KMS-11 (cell line): Measurements from ENCODE around the gene GAN.

ENCODE experiments used
- H2AFZ ChIP-seq: fragments of 200-600 bp; sonication (generic); 2 replicates; pipeline ENCODE4 v1.6.1; 2016; ENCODE audit warnings: antibody characterized with exemption, mixed run types, low read depth
- H3K27ac ChIP-seq: fragments of 200-600 bp; sonication (generic); 2 replicates; pipeline ENCODE4 v1.6.1; 2016; ENCODE audit warnings: mild to moderate bottlenecking, mixed run types
- H3K27me3 ChIP-seq: fragments of 200-600 bp; sonication (generic); 2 replicates; pipeline ENCODE4 v1.6.1; 2017; ENCODE audit warnings: mild to moderate bottlenecking, low read depth, mixed run types, moderate library complexity; ENCODE audit not compliant: insufficient read depth
- H3K36me3 ChIP-seq: fragments of 200-600 bp; sonication (generic); 2 replicates; pipeline ENCODE4 v1.6.1; 2017; ENCODE audit warnings: mild to moderate bottlenecking, mixed run types; ENCODE audit not compliant: insufficient read depth
- H3K4me1 ChIP-seq: fragments of 200-600 bp; sonication (generic); 2 replicates; pipeline ENCODE4 v1.6.1; 2016; ENCODE audit warnings: mild to moderate bottlenecking, low read depth, mixed run types; ENCODE audit not compliant: poor library complexity, severe bottlenecking
- H3K4me2 ChIP-seq: fragments of 200-600 bp; sonication (generic); 2 replicates; pipeline ENCODE4 v1.7.0; 2016; ENCODE audit warnings: mild to moderate bottlenecking, mixed run types
- H3K4me3 ChIP-seq: fragments of 200-600 bp; sonication (generic); IDR thresholded peaks from 2 replicates; pipeline ENCODE4 v1.6.1; 2017; ENCODE audit warnings: low read depth, low read length, mixed read lengths; ENCODE audit not compliant: insufficient read depth
- H3K79me2 ChIP-seq: fragments of 200-600 bp; sonication (generic); 2 replicates; pipeline ENCODE4 v1.6.1; 2016; ENCODE audit warnings: low read depth, mixed run types; ENCODE audit not compliant: insufficient read depth
- H3K9ac ChIP-seq: fragments of 200-600 bp; sonication (generic); 2 replicates; pipeline ENCODE4 v1.6.1; 2016; ENCODE audit warnings: mild to moderate bottlenecking, mixed run types
- H4K20me1 ChIP-seq: fragments of 200-600 bp; sonication (generic); 2 replicates; pipeline ENCODE4 v1.6.1; 2016; ENCODE audit warnings: mild to moderate bottlenecking, mixed run types; ENCODE audit not compliant: insufficient read depth
- TF ChIP-seq, protein P1 (sequence below): fragments of 200-600 bp; sonication (generic); conservative IDR thresholded peaks from 2 replicates; pipeline ENCODE4 v1.6.1; 2017; ENCODE audit warnings: low read depth, mild to moderate bottlenecking, antibody characterized with exemption, low read length, moderate library complexity, mixed read lengths

The GAN gene

DNA sequence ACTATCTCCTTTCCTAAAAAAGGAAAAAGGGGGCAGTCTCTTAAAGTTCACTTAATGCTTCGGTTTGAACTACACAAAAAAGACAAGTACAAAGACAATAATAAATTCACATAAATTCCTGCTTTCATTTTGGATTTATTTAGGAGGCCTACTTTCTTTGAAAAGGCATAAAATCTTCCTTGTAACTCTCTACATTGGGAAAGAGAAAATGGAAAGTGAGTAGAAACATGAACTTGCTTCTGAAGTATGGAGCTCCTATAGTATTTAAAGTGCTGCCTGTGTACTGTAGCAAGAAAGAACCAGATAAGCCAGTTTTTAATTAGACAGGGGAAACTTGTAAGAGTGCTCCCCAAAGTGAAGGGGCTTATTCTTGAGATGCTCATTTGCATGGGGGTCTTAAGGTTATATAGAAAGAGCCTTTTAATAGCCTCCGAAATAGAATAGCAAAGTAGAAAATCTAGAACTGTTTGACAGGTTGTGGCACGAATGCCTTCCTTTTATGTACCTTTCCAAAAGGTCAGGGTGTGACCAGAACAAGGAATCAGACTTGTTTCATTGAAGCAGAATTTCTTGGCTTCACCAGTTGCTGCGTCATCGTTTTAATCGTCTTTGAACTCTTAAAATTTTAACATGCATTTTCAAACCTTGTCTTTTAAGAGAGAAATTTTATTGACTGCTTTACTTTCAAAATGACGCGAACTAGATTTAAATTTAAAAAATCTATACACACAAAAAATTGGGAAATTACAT, 12.9 kb downstream of the GAN start:
- no peaks in the 10 kb centered on the region for H3K4me1 ChIP-seq
- no peaks in the 10 kb centered on the region for H3K27me3 ChIP-seq
- H3K9ac ChIP-seq: no peak overlapping the region
- H3K4me2 ChIP-seq: no peak overlapping the region
- no peak overlapping the region for H3K27ac ChIP-seq
- H3K79me2 ChIP-seq: no peaks in the 10 kb centered on the region
- H3K36me3 ChIP-seq: no peaks in the 10 kb centered on the region
- TF ChIP-seq, protein P1, sequence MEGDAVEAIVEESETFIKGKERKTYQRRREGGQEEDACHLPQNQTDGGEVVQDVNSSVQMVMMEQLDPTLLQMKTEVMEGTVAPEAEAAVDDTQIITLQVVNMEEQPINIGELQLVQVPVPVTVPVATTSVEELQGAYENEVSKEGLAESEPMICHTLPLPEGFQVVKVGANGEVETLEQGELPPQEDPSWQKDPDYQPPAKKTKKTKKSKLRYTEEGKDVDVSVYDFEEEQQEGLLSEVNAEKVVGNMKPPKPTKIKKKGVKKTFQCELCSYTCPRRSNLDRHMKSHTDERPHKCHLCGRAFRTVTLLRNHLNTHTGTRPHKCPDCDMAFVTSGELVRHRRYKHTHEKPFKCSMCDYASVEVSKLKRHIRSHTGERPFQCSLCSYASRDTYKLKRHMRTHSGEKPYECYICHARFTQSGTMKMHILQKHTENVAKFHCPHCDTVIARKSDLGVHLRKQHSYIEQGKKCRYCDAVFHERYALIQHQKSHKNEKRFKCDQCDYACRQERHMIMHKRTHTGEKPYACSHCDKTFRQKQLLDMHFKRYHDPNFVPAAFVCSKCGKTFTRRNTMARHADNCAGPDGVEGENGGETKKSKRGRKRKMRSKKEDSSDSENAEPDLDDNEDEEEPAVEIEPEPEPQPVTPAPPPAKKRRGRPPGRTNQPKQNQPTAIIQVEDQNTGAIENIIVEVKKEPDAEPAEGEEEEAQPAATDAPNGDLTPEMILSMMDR: no peak
- no peak overlapping the region for H3K4me3 ChIP-seq
- no peaks in the 10 kb centered on the region for H4K20me1 ChIP-seq
- no peak overlapping the region for H2AFZ ChIP-seq

DNA sequence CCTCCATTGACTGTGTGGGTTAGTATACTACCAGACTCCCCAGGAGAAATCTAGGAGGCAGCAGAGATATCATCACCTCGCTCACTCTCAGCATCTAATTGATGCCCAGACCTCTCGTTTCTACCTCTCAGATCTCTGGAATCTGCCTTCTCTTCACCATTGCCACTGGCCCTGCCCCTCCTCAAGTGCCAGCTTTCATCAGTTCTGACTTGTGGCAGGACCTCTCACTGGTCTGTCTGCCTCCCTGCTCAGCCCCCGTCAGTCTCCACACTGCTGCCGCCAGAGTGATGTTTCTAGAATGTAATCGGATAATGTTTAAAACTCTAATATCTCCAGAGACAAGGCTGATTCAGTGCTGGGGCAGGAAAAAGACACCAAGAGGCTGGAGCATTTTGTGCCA, 15.2 kb downstream of the GAN start:
- Histone ChIP-seq H3K9ac (no peak overlapping the region), H3K4me3 (no peak overlapping the region), H4K20me1 (no peaks in the 10 kb centered on the region), H3K36me3 (no peaks in the 10 kb centered on the region), H3K4me1 (no peaks in the 10 kb centered on the region), H3K27ac (no peak overlapping the region), H2AFZ (no peak overlapping the region), H3K27me3 (no peaks in the 10 kb centered on the region), H3K4me2 (no peak overlapping the region), H3K79me2 (no peaks in the 10 kb centered on the region)
- TF ChIP-seq, protein P1: no peak

DNA sequence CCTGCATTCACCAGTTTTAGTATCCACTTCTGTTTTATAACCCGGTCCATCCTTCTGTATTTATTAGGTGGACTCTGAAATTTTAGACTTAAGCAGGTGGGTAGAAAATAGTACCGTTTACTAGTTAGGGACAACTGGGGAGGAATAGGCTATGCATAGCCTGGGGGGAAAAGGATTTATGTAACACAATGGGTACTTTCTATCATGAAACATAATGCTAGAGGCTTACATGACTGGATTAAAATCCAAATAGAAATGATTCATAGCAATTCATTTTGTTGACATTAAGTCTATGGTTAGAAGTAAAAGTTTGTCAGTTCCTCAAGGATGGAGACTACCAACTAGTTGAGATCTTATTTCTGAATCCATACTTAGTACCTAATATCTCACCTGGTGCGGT, 18.6 kb downstream of the GAN start:
- TF ChIP-seq, protein P1: no peak
- Histone ChIP-seq H3K4me3 (no peak overlapping the region), H3K27ac (no peak overlapping the region), H2AFZ (no peak overlapping the region), H3K79me2 (no peaks in the 10 kb centered on the region), H3K4me1 (no peaks in the 10 kb centered on the region), H3K27me3 (no peaks in the 10 kb centered on the region), H4K20me1 (no peaks in the 10 kb centered on the region), H3K36me3 (no peaks in the 10 kb centered on the region), H3K9ac (no peak overlapping the region), H3K4me2 (no peak overlapping the region)

DNA sequence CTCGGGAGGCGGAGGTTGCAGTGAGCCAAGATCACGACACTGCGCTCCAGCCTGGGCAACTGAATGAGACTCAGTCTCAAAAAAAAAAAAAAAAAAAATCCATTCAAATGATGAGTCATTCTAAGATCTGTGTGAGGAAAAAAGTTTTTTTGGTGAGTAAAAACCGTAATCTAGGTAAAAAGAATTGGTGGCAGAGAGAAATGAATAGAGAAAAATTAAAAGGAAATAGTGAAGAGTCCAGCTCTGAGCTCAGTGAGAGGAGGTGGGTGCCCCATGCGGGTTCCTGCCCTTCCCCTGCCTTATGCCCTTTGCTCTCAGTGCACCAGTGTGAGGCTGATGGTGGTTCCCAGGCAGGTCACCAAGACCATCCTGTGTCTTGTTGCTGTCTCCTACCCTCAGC, 20.9 kb downstream of the GAN start:
- Histone ChIP-seq H3K27ac (no peak overlapping the region), H3K4me1 (no peaks in the 10 kb centered on the region), H3K79me2 (no peaks in the 10 kb centered on the region), H2AFZ (no peak overlapping the region), H3K27me3 (no peaks in the 10 kb centered on the region), H3K9ac (no peak overlapping the region), H3K4me3 (no peak overlapping the region), H3K36me3 (no peaks in the 10 kb centered on the region), H4K20me1 (no peaks in the 10 kb centered on the region), H3K4me2 (no peak overlapping the region)
- TF ChIP-seq, protein P1: no peak
